OCI-M2 (cell line): ENCODE measurements around the gene SDK2.

Source experiments
- DNase-seq: peaks from one replicate; lab custom pipeline; 2025; ENCODE audit not compliant: unreplicated experiment; lab: John Stamatoyannopoulos, UW

The SDK2 gene

DNA sequence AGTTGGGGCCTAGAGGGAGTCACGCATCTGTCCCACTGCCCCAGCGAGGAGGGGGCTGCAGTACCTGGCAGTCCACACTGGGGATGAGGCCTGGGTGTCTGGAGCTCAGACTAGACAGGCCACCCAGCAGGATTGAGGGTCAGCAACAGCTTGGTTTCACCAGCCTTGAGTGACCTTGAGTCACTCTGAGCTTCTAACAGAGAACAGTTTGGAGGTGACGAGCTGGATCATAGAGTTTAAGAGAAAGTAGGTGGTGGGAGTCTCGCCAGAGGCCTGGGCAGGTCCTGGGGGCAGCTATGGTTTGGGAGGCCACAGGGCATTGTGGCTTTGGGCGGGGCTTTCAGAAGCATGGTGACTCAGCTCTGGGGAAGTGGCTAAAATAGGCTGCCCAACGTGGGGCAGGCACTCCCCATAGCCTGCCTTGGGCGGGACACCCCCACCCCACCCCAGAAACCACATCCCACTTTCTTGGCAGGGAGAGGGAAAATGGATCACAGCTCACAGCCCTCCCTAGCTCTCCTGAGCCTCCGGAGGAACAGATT lies 352.9 kb downstream of the SDK2 start:
- no peak for DNase-seq

DNA sequence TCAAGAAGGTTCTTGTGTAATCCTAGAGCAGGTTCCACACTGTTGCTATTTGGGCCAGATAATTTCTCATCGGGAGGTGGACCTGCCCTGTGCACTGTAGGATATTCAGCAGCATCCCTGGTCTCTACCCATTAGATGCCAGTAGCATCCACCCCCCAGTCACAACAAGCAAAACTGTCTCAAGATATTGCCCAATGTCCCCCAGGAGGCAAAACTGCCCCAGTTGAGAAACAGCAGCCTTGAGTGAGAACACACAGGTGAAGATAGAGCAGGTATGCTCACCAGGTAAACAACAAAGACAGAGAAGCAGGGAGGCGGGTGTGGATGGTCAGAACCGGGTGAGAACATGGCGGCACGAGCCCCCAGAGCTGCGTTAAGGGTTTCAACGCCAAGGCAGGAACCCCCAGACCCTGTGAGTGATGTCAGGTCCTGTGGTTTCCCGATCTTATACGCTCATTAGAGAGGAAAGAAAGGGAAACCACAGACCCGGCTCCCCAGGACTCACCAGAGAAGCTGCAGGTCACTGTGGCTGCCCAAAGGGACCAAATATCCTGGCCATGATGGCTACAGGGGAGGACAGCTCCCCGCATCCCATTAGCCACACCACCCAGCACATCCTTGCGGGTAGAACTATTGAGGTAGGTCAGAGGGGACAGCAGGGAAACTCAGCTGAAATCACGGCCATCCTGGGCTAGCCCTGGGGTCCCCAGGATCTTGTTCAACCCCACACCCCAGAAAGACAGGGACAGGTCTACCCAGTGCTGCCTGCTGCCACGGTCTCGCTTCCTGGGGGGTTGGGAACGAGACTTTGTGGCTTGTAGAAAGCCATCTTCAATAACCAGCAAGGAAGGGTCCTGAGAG lies 353.6 kb downstream of the SDK2 start:
- DNase-seq, result no peak

DNA sequence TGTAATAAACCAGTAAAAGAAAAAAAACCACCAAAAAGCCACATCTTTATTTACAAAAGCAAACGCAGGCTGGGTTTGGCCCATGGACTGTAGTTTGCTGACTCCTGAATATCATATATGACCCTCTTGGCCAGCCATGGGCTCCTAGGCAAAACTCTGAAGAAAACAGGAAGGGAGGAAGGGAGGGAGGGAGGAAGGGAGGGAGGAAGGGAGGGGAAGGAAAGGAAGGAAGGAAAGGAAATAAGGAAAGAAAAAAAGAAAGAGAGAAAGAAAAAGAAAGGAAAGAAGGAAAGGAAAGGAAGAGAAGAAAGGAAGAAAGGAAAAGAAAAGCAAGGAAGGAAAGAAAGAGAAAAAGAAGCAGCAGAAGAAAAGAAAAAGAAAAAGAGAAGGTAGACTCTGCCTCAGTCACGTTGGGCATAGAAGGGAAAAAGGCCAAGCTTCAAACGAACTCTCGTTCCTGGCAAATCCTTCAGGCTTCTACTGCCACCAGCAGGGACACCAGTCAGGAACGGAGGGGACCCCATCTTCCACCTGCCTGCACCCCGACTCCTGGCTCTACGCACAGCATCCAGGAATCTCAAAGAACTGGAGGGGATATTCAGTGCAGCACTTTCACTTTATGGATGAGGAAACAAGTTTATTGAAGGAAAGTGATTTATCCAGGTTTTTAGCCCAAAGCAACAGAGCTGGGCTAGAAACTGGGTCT lies 354.5 kb downstream of the SDK2 start:
- DNase-seq, result no peak

- DNase-seq, result no peak
These were observed 355.5 kb downstream of the SDK2 start for GRCh38 chr17:73288534-73289302.

GRCh38 chr17:73286863-73287296 lies 357.4 kb downstream of the SDK2 start:
- DNase-seq, result no peak

DNA sequence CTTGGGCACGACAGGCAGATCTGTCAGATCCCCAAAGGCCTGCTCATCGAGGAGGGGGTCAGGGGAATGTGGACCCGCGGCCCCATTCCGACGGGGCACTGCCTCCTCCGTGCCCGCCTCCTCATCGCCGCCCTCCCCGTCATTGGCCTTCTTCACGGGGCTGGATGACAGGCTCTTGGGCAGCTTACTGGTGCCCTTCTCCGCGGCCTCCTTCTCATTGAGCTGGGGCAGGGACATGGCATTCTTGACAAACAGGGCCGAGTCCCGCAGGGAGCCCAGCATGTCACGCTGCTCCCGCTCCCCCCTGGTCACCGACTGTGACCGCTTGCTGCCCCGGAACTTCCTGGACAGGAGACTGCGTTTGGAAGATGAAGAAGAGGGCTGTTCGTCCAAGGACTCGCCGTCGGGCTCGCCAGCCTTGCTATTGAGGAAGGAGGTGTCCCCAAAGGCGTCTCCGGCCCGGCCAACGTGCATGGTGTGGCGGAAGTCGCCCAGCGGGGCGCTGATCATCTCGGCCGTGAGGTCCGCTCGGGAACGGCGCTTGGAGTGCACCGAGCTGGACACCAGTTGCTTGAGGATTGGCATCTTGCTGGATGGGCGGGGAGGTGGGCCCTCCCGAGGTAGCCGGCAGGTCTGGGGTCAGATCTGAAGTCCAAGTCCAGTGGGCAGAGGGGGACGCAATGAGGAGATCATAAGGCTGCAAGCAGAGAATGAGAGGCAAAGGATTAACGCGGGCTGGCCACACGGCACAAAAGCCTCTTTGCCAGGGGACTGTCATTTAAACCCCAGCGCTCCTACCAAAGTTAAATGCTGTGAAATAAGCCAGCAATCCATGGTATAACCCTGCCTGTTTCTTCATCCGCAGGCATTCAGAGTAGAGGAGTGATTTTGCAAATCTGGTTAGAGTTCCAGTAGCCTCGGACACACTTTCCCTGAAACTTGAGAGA lies 358.1 kb downstream of the SDK2 start:
- no peak for DNase-seq

DNA sequence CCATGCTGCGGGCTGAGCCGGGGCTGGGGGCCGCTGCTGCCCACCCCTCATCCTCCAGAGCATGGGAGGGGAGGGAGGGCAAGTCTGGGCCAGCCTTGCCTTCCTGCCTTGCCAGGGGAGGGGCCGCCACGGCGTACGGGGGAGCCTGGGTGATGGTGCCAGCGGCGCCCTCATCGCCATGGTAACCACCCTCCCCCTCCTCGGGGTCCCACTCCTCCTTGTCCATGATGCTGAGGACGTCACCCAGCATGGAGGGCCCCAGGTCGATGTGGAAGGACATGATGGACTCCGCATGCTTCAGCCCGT lies 358.7 kb downstream of the SDK2 start:
- DNase-seq, result no peak

DNA sequence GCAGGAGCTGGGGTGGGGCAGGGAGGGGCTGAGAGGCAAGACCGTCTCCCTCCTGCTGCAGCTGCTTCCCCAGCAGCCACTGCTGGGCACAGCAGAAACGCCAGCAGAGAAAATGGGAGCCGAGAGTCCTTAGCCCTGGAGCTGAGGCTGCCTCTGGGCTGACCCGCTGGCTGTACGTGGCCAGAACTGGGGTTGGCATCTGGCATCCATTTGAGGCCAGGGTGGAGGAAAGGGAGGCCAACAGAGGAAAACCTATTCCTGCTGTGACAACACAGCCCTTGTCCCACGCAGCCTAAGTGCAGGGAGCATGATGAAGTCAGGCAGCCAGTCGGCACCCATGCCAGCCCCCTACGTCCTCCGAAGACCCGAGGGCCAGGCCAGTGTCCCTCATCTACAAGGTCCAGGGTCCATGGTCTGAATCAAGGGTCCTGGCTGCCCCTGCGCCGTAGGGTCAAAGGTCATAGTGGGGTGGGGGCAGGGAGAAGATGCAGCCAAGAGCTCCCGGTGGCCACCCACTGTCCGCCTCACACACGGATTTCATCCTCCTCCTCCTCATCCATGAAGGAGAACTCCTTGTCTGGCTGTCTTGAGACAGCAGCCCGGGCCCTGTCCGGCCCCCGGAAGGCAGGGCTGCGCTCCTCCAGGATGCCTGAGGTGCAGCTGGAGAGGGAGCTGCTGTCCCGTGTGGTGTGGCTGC lies 359.2 kb downstream of the SDK2 start:
- no peak for DNase-seq
